ENCODE results near the gene UBR1.
"Not testable (repeated sequence)": the region's sequence is repeated elsewhere in the genome, so short reads cannot be mapped to it uniquely, and the experiment has no call there.

UBR1 gene

GRCh38 chr15:43046484-43046883, 59.4 kb downstream of the UBR1 start:
- no peak for DNase-seq

GRCh38 chr15:43042885-43043284, 63.0 kb downstream of the UBR1 start:
- DNase-seq: no peak

GRCh38 chr15:43041085-43041484, 64.8 kb downstream of the UBR1 start:
- DNase-seq: not testable (repeated sequence)

GRCh38 chr15:43035240-43035639, 70.6 kb downstream of the UBR1 start:
- not testable (repeated sequence) for DNase-seq

DNA sequence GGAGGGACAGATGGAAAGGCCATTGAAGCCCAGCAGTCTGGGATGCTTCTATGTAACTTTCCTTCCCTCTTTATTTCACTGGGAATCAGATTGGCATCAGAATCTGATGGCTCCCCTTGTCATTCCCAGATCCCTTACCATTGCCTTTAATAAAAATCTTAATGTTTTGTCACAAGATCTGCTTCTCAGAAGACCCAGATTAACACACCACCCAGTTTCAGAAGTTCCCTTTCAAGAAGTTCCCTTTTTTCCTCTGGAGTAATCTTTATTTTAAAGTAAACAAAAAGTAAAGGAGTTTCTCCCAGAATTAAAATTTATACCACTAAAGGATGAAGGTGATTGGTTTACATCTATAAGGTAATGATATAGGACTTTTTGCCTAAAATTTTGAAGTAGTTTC, 76.4 kb downstream of the UBR1 start:
- no peak for DNase-seq

GRCh38 chr15:43025150-43025549, 80.7 kb downstream of the UBR1 start:
- DNase-seq: peak; percentile 24

- DNase-seq: not testable (repeated sequence)
Measured at GRCh38 chr15:43014671-43015070, 91.2 kb downstream of the UBR1 start.

- DNase-seq: no peak
Measured at GRCh38 chr15:43009206-43009605, 96.6 kb downstream of the UBR1 start.

DNA sequence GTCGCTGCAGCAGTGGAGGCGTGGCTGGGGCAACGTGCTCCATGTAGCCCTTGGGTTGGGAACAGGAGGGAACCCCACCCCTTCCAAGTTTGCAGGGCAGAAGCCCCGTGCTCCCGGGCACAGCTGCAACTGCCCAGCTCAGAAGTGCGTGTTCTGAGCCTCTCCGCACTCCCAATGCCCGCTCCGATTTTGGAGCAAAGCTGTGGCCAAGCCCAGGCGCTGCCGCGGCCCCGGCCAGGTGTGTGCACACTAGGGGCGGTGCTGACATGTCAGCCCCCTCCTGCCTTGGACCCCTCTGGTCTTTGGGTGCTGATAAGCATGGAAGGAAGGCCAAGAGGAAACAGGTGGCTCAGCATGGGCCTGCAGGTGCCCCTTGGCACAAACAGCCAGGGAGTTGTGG, 97.7 kb downstream of the UBR1 start:
- no peak for DNase-seq

GRCh38 chr15:43007551-43007950, 98.3 kb downstream of the UBR1 start:
- DNase-seq: no peak

- no peak for DNase-seq
Measured at GRCh38 chr15:43006991-43007390, 98.8 kb downstream of the UBR1 start.

DNA sequence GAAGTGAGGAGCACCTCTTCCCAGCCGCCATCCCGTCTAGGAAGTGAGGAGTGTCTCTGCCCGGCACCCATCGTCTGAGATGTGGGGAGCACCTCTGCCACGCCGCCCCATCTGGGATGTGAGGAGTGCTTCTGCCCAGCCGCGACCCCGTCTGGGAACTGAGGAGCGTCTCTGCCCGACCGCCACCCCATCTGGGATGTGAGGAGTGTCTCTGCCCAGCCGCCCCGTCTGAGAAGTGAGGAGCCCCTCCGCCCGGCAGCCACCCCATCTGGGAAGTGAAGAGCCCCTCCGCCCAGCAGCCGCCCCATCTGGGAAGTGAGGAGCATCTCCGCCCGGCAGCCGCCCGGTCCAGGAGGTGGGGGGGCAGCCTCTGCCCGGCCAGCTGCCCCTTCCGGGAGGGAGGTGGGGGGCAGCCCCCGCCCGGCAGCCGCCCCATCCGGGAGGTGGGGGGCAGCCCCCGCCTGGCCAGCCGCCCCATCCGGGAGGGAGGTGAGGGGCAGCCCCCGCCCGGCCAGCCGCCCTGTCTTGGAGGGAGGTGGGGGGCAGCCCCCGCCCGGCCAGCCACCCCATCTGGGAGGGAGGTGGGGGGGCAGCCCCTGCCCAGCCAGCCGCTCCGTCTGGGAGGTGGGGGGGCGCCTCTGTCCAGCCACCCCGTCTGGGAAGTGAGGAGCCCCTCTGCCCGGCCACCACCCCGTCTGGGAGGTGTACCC, 100.8 kb downstream of the UBR1 start:
- not testable (repeated sequence) for DNase-seq

DNA sequence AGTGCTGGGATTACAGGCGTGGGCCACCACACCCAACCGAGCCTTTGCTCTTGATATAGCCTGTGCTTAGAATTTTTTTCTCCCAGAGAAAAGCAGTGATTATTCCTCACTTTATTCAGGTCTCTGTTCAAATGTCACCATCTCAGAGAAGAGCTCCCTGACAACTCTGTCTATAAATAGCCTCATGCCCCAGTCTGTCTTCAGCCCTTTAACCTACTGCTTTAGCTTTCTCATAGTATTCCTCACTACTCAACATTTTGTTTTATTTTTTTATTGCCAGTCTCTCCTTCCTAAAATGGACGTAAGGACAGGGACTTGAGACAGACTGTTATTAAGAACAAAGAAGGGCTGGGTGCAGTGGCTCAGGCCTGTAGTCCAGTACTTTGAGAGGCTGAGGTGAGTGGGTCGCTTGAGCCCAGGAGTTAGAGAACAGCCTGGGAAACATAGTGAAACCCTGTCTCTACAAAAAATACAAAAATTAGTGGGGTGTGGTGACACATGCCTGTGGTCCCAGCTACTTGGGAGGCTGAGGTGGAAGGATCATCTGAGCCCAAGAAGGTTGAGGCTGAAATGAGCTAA, 106.5 kb downstream of the UBR1 start:
- no peak for DNase-seq

- DNase-seq: no peak
Measured at GRCh38 chr15:42996871-42997270, 109.0 kb downstream of the UBR1 start.

- no peak for DNase-seq
Measured at GRCh38 chr15:42994546-42994945, 111.3 kb downstream of the UBR1 start.

- no peak for DNase-seq
Measured at GRCh38 chr15:42992626-42993025, 113.2 kb downstream of the UBR1 start.

DNA sequence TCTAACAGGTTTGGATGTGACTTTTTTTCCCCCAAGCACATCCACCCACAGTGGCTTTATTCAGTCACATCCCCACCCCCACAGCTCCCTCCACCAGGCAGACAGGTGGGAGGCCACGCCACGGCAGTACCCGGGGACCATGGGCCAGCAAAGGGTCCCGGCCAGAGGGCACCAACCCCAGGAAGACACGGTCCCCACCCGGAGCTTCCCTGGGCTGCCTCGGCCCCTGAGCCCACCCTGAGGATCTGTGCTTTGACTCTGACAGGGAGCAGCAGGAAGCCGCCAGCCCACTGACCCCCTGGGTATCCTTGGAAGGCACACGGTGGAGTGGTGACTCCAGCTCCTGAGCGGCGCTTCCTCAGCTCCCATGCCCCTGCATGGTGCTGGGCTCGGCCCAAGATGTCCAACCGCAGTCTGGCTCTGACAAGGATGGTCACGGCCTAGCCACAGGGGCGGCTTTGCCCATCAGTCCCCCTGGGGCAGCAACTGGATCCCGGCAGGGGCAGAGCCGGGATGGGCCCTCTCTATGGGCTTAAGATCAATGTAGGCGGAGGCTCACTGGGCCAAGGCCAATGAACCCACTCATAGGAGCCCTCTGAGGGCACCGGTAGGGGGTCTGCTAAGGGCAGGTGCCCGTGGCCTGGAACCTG, 119.0 kb downstream of the UBR1 start:
- no peak for DNase-seq

DNA sequence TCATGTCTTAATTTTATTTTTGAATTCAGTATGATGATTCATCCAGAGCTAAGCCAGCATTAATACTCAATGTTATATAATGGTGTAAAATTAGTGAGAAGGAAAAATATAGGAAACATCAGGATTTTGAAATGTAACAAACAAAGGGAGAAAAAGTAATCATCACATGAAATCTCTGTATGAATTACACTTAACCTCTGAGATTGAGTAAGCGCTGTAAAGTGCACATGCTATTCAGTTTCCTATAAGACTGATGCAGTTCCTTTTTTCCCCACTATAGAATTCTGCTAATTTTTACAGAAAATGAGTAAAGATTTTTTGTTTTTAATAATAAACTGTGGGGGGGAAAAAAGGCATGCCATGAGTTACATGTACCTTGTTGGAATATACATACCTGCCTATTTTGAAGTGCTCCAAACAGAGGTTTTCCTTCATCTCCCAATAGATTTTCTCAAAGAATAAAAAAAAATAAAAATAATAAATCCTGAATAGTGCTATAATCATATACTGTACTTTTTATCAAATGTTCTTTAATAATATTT, 121.3 kb downstream of the UBR1 start:
- DNase-seq: no peak

GRCh38 chr15:42979113-42979512, 126.7 kb downstream of the UBR1 start:
- not testable (repeated sequence) for DNase-seq

GRCh38 chr15:42974202-42974862, 131.5 kb downstream of the UBR1 start:
- no peak for DNase-seq

- no peak for DNase-seq
Measured at GRCh38 chr15:42973114-42973513, 132.7 kb downstream of the UBR1 start.

DNA sequence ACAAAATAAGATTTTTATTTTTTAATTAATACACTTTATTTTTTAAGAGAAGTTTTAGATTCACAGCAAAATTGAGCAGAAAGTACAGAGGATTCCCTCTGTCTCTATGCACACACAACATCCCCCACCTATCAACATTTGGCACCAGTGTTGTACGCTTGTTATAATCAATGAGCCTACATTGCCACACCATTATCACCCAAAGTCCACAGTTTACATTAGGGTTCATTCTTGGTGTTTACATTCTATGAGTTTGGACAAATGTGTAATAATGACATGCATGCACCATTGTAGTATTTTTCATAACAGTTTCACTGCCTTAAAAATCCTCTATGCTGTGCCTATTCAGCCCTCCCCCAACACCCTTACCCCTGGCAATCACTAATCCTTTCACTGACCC, 134.0 kb downstream of the UBR1 start:
- no peak for DNase-seq

DNA sequence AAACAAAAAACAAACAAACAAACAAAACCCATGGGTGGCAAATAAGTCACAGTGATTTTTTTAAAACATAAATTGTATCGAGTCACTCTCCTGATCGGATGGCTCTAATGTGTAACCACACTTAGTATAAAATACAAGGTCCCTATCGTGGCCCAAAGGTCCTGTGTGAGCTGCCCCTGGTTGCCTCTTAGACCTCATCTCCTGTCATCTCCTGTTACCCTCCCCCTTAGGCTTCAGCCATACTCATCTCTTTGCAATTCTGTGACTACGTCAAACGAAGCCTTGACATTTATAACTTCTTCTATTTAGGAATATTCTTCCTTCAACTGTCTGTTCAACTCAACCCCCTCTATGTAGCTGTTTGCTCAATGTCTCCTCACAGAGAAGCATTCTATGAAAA, 141.4 kb downstream of the UBR1 start:
- no peak for DNase-seq

GRCh38 chr15:42955518-42955917, 150.3 kb downstream of the UBR1 start:
- DNase-seq: no peak

Measured in activated CD4-positive, alpha-beta T cell treated with anti-CD3 and anti-CD28 coated beads, Interleukin-2, amount 50 U/mL, for 16 hours (primary cell).